A204.1 (cell line): ENCODE measurements around the gene NIPAL4.

Experiments used
- FAIRE-seq: peaks from 2 replicates; lab custom pipeline; 2012; peaks lifted over from hg19 to GRCh38; lab: Jason Lieb, UNC

Gene NIPAL4

DNA sequence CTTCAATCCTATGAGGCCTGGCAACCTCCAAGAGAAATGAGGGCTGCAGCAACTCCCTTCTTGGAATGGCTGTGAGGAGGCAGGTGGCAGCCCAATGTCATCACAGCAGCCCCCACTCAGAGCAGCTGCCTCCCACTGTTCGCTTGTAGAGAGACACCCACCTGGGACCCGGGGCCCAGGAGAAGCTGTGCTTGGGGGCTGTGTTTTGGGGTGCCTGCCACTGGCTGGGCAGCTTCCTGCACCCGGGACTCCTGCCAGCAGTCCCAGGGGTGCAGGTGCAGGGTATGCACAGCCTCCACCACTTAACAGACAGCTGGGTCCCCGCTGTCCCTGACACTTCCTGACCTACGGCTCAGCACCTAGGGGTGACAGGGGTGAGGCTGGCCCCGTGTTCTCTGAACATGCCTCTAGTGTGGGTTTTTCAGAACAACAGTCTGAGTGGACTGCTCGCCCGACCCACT is 26.2 kb downstream of the NIPAL4 start:
- no peak for FAIRE-seq

DNA sequence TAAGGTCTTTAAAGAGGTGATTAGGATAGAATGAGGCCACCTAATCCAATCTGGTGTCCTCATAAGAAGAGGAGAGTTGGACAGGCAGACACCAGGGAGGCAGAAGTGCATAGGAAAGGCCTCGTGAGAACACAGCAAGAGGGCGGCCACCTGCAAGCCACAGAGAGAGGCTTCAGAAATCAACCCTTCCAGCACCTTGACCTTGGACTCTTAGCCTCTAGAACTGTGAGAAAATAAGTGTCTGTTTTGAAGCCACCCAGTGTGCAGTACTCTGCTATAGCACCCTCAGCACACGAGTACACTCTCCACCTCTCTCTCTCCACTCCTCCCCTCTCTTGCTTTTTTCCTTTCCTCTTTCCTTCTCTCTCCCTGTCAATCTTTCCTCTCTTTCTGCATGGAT is 26.8 kb downstream of the NIPAL4 start:
- FAIRE-seq, result no peak

DNA sequence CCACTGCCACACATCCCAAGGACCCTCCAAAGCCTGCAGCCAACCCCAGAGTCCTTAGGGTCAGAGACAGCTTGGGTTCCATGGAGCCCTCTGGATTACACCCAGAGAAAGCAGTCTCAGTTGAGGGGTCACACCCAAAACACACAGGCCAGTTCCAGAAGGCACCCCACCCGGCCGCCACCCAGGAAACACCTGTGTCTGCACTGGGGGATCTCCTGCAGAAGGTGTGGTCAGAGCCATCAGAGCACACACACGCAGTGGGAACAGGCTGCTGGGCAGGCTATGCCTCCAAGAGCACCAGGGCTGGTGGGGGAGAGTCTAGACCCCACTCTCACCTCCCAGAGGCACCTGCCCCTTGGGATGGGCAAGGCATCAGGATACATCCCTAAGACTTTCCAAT is 27.3 kb downstream of the NIPAL4 start:
- no peak for FAIRE-seq

DNA sequence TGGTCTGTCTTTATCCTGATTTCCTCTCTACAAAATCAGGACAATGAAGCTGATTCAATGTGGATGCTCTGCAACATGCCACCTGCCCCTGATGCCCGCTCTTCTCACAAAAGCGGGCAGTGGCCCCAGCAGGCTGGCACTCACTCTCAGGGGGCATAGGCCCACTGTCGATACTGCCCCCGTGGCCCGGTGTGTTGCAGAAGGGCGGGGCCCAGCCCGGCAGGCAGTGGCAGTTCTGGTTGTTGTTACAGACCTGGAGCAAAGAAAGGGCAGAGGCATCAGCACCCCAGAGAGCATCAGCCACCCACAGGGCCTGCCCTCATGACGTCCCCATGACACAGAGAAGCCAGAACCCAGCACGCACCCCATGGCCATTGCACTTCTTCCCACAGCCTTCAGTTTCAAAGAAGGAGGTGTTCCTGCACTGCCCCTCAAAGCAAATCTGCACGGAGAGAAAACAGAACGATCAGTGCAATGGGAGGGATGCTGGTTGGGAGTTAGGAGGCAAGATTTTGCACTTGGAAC is 31.5 kb downstream of the NIPAL4 start:
- FAIRE-seq, result no peak

DNA sequence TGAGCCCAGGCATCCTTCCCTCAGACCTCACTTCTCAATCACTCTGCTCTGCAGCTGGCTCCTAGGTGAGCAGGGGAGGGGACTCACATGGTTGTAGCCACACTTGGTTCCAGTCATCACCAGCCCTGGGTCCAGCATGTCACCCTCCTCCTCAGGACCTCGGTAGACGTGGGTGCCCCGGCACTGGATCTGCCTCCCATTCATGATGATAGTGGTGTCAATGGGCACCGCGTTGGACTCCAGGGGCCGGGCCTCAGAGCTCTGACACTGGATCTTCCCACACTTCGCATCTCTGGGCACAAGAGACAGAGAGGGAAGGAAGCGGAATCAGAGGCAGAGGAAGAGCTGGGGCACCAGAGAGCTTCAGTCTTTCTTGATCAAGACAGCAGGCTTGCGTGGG is 32.9 kb downstream of the NIPAL4 start:
- FAIRE-seq, result no peak

DNA sequence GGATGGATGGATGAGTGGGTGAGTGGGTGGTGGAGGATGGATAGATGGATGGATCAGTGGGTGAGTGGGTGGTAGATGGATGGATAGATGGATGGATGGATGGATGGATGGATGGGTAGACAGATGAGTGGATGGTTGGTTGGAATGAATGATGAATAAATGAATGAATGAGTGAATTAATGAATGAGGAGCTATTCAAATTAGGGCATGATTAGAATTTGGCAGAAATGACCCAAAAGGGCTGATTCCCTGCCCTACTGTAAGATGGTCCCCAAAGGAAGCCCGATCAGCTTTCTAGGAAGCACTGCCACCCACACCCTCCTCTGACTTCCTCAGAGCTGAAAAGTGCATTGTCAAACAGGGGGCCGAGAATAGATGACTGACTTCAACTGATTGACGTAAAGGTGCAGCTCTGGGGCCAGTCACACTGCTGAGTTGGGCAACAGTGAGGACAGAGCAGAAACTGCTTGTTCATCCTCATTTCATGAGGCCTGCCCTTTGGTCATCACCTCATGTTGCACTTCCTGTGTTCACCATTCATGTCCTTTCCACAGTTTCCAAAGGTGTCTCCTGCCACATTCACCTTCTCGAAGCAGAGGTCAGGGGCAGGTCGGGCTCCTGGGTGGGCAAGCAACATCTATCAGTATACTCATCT is 34.3 kb downstream of the NIPAL4 start:
- FAIRE-seq, result no peak

DNA sequence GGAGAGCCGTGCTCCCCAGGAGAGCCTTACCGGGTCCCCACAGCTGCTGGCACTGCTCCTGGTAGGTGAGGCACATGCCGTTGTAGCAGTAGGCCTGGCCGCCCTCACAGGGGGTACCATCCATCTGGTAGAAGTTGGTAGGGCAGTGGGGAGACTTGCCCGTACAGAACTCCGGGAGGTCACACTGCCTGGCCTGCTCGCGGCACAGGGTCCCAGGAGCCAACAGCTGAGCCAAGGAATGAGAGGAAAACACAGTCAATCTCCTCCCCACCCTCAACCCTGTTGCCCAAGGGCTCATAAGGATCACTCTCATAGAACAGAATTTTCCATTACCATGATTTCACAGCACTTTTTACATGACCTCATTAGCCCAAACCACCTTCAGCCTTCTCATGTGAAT is 36.9 kb downstream of the NIPAL4 start:
- FAIRE-seq, result no peak

DNA sequence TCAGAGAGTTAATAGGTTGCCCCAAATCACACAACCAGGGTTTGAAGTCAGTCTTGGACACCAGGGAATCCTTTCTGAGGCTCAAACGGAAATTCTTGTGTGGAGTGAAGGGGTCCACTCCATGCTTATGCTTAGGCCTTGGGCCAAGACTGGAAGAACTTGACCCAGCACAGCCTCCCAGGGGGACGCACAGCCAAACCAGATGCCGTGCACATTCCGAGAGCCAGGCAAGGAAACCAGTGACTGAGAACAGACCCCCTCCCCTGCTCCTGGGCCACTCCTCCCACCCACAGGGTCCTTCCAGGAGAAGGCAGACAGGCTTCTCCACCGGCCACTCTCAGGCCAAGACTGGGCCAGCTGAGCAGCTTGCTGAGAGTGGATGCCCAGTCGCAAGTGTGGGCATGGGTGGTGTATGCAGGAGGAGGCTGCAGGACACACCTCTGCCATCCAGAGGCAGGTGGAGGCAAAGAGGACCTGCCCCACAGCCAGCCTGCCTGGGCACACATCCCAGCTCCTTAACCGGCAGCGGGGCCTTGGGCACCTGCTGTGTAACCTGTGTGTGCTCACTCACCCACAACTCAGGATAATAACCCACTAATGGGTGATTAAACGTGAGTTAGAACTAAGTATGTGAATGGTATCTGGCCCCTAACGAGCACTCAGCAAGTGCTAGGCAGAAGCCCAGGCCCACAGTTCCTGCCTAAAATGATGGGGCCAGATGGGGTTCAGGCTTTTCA is 38.0 kb downstream of the NIPAL4 start:
- FAIRE-seq, result no peak

DNA sequence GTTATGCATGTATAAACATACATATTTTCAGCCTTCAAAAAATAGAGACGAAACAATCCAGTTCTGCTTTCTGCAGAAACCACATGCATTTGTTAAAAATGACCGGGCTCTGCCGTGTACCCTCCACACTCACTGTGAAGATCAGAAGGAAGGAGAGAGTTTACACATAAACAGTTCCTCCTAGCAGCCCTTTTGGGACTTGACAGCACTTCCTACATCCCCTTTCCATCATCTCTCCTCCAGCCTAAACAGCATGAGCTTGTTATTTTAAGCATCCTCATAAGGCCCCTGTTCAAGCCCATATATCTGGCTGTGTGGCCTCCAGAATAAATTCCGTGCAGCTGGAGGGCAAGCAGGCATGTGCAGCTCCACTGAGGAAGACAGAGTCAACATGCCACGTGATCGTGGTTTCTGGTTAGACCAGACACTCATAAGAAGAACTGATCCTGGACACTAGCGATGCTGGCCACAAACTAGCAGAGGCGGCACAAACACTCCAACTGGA is 42.2 kb downstream of the NIPAL4 start:
- FAIRE-seq, result no peak

DNA sequence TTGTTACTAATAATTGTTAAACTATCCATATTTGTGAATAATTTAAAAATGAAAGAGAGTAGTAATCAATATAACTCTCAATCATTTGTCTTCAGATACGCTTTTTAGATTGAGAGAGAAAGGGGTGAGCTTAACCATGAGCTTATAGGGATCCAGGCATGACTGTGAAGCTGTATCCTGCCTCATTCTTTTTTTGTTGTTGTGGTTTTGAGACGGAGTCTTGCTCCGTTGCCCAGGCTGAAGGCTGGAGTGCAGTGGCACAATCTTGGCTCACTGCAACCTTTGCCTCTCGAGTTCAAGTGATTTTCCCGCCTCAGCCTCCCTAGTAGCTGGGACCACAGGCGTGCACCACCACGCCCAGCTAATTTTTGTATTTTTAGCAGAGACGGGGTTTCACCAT is 44.0 kb downstream of the NIPAL4 start:
- FAIRE-seq, result no peak

DNA sequence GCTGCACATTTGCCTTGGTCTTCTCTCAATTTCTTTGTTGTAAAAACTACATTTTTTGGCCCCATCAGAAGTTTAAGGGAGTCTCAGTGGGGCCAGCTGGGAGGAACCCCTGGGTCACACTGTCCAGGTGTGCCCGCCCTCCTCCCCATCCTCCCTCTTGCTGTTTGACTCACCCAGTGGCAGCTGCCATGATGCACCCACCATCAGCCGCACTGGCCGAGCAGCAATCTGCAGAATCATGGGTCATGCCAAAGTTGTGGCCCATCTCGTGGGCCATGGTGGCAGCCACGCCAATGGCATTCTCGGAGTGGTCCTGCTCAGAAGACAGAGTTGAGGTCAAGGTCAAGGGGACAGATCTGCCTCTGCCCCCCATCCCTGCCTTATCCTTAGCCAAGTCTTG is 45.5 kb downstream of the NIPAL4 start:
- FAIRE-seq, result no peak

DNA sequence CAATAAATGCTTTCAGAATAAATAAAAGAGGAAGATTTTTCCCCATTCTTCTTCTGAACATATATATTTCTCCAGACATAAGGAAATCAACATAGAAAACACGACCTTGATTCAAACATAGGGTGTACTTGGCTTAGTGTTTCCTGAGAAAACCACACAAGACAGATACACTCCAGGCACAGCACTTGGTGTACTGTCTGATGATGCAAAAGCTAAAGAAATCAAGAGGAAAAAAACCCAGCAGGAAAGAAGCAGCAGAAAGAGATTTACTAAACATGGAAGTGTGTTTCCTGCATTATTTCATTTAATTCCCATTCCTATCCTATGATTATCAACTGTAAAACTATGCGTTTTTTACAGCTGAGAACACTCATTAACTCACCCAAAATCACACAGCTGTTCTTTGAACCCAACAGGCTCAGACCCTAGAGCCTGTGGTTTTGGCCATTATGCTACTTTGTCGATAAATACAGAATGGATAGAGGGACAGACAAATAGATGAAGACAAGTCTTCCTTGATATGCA is 46.1 kb downstream of the NIPAL4 start:
- FAIRE-seq, result no peak

DNA sequence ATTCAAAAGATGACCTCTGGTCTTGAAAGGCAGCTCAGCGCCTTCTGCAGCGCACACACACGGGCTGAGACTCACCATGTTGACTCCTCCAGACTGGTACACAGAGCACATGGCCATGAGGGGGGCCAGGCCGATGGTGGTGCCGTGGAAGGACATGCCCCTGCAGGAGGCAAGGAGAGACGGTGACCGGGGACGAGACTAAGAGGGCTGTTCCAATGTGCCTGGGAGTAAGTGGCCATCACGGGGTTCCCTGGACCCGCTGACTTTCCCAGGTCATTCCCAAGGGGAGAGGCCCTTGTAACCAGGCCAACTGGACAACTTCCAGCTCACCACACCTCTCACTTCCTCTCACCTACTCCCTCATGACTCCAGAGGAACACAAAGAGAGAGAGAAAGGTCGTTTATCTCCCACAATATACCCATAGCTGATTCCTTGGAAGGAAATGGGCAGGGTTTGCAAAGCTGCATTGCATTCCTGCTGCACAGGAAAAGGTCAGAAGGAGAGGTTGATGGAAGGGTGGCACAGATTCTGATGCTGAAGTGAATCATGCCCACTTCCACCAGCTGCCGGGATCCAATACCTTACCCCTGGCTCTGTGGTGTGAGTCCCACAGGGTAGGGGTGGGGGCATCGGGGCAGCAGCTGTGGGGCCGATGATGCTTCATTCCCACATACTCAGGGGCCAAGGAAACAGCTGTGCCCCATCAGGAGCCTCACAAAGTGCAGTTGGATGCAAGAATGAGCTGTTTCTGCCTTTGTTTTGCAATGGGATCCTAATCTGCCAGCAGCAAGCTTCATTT is 47.2 kb downstream of the NIPAL4 start:
- FAIRE-seq, result no peak

DNA sequence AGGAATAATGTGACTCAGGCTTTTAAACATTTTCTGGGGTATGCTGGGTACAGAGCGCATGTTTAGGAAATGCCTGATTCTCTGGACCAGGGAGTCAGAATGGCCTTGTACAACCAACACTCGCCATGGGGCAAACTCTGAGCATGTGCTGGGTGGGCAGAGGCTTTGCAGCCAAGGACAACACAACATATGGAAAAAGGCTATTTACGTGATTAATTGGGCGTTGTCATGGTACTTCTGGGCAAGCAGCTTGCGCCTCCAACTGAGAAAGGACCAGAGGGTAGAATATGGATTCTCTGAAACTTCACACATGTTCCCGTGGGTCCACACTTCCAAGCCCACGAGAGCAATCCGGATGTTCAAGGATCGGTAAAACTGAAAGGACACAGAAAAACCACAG is 49.1 kb downstream of the NIPAL4 start:
- no peak for FAIRE-seq

DNA sequence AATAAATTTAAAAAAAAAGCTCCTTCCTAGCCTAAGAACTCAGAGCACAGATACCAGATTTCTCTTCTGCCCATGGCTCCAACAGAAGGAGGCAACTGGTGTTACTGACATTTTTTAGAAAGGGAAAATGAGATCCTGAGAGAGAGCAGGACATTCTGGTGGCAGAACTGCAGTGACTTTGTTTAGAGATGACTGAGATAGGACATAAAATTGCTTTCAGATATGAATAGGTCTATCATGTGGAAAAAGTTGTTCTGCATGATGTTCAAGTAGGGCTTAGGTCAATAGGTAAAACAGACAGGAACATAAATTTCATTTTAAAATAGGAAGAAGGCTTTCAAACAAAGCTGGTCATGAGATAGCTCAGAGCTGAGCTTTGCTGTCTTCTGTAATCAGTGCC is 49.6 kb downstream of the NIPAL4 start:
- FAIRE-seq, result no peak

DNA sequence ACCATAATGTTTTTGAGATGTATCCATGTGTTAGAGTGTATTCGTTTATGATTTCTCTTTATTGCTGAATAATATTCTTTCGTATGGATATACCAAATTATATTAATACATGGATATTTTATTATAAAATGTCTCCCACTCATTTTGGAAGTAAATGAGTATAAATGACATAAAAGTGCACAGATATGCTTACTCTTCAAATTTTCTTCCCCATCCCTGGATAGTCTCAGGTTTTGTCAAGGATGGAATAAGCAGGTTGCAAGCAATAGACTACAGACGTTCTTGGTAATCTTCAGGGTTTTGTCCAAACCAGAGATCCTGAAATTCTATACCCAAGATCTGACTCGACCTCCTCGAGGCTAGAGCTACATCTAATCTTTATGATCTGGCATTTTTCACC is 50.7 kb downstream of the NIPAL4 start:
- FAIRE-seq, result no peak

DNA sequence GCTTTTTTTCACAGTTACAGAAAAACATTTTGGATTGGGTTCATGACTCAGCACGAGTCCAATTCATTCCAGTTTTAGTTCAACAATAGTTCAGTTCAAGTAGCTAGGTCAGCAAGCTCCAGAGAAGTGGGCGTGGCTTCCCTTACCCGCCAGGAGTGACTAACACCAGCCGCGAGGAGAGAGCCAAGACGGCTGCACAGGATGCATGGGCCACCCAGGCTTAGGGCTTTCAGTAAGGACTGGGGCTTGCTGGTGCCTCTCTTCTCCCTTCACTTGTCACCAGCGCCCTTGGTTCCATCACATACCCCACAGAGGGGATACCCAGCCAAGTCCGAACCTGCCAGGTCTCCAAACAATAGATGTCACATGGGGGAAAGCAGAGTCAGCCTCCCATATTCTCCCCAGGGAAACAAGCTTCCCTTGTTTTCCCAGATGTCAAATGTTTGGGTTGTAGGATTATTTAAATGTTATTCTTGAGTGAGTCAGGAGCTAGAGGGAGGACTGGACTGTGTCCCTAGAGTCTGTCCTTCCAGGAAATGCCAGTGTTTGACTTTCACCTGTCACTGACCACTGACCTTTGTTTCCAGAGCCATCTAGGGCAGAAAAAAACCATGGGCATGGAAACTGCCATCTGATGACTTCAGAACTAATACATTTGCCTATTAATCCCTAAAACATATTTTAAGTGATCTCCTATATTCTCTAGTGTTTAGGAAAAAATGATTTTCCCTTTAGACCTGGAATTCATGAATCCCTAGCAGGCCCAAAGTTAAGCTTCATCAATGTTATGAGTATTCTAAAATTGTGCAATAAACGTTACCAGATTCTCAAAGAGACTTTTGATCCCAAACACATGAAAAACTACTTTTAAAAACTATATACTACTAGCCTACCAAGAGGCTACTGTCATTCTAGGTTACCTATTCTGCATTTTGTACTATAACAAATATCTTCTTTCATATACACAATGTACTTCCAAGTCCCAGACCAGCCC is 51.9 kb downstream of the NIPAL4 start:
- FAIRE-seq, result no peak

DNA sequence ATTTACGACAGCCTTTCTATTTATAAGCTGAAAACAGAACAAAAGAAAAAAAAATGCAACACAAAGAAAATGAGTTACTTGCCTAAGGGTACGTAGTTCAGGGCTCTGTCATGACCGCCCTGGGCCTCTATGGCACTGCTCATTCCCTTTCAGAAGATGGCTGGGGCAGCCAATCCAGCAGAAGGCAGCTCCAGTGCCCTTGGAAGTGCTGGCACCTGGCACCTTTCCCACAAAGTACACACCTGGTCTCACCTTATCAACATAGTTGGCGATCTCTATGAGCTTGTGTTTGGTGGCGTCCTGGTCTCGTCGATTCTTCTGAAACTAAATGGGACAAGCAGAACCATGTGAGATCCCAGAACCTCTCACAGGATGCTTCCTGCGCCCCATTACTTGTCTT is 53.2 kb downstream of the NIPAL4 start:
- FAIRE-seq, result no peak

DNA sequence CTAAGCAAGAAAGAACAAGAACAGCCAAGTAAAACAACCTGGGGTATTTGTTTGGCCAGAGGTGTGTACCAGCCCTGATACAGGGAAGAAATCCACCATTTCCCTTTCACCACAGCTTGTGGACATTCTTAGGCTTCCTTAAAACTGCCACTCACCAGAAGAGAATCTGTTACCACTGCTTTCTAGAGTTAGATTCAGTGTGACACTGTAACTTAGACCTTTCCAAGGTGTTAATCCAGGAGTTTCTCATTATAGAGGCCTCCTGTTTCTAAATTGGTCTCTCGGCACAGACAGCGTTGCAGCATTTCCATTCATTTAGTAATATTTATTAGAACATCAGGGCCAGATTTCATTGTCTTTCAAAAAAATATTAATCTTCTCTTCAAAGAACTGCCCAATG is 55.0 kb downstream of the NIPAL4 start:
- FAIRE-seq, result no peak

DNA sequence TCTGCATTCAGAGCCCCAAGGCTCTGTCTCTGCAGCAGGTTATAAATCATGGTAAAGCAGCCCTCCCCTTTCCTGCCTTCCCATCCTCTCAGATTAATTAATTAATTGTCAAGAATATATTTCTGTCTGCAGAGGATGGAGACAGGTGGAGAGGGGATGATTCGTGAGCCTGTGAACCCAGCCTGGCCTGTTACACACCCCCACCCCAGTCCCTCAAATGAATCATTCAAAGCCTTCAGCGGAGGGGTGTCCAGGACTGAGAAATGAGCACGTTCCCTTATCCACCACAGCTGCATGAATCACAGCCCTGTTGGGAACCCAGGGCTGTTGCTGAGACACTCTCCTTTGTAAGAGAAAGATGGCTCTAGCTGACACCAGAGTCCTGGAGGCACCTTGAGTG is 56.0 kb downstream of the NIPAL4 start:
- no peak for FAIRE-seq

DNA sequence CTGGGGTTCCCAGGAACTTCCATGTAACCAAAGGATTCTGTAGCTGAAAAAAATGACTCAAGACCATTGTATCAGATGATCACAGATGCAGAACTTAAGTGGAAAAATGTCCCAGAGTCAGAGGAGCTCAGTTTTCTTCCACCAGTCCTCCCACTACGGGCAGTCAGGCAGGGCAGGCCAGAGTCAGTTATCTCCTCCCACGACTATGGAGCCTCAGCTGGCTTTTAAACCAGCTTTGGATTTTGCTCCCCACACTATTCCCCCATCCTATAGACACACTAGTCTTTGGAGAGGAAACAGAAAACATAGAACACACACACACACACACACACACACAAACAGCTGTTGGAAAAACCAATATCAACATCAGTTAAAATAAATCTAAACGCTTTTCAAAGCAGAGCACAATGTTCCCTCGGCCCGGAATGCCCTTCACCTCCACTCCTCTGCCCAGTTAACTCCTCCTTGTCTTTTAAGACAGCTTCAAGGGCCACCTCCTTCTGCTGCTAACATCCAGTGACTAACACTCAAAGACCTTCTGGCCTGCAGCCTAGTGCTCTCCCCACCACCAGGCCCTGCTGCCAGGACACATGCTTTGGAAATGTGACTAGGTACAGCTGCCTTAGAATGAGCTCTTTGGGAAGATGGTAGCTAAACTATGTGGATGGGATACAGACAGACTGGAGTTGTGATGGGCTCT is 56.8 kb downstream of the NIPAL4 start:
- no peak for FAIRE-seq
